Panc1 (cell line): ENCODE measurements around the gene GAN. TPM values are rescaled to one million over a fixed set of nuclear protein-coding genes. Genes with fewer than 3 reads are reported as not detected.

ENCODE experiments used
- ATAC-seq: fragments of 200-7000 bp; cut with Tn5 transposase; 2 replicates; pipeline ENCODE4 v1.9.1; 2020; ENCODE audit warnings: mild to moderate bottlenecking, moderate library complexity
- BruUV-seq: library from RNA; stranded (reverse); fragments of 400-500 nt; replicated peaks from 2 replicates; lab custom pipeline; 2021; lab: Mats Ljungman, UMichigan
- CTCF ChIA-PET: fragments of 300-600 bp; sonication (Branson Sonifier 250); formaldehyde crosslinking; loops from one replicate; lab custom pipeline; 2022; ENCODE audit warnings: antibody characterized with exemption; lab: Charles Lee
- POLR2A ChIA-PET: fragments of 300-600 bp; sonication (Branson Sonifier 250); formaldehyde crosslinking; loops from one replicate; lab custom pipeline; 2022; ENCODE audit warnings: antibody characterized with exemption; lab: Charles Lee
- DNase-seq: peaks from one replicate; pipeline ENCODE4 v3.0.0-alpha.2; 2010; ENCODE audit warnings: low read depth, low spot score
- H3K27ac ChIP-seq: 2 replicates; pipeline ENCODE4 v1.5.1; 2011; ENCODE audit warnings: mild to moderate bottlenecking, low read length, inconsistent platforms
- H3K27me3 ChIP-seq: fragments of 200-500 bp; sonication (Bioruptor generic); 2 replicates; pipeline ENCODE4 v1.6.0; 2014; ENCODE audit warnings: low read length, inconsistent platforms; ENCODE audit not compliant: control insufficient read depth, insufficient read depth
- H3K36me3 ChIP-seq: fragments of 200-500 bp; sonication (Bioruptor generic); 2 replicates; pipeline ENCODE4 v1.5.1; 2014; ENCODE audit warnings: inconsistent platforms, mild to moderate bottlenecking, low read length, moderate library complexity; ENCODE audit not compliant: control insufficient read depth, insufficient read depth
- H3K4me1 ChIP-seq: 2 replicates; pipeline ENCODE4 v1.5.1; 2011; ENCODE audit warnings: inconsistent platforms, mild to moderate bottlenecking, low read length, moderate library complexity; ENCODE audit not compliant: control insufficient read depth, insufficient read depth
- H3K4me3 ChIP-seq, 2 experiments: 2 replicates each; pipeline ENCODE4 v1.5.1; 2011 to 2012; ENCODE audit warnings: low read depth in 2 of 2, low read length in 2 of 2, mild to moderate bottlenecking in 2 of 2, inconsistent platforms in 1 of 2, moderate library complexity in 1 of 2
- H3K9me3 ChIP-seq: fragments of 200-500 bp; sonication (Bioruptor generic); 2 replicates; pipeline ENCODE4 v1.5.1; 2014; ENCODE audit warnings: low read depth, mild to moderate bottlenecking, inconsistent platforms, low read length, moderate library complexity; ENCODE audit not compliant: control insufficient read depth, insufficient read depth
- POLR2AphosphoS5 ChIP-seq: IDR thresholded peaks from 2 replicates; pipeline ENCODE4 v1.6.1; 2012; ENCODE audit warnings: mild to moderate bottlenecking, low read depth, low read length, moderate library complexity
- SIN3A ChIP-seq: IDR thresholded peaks from 2 replicates; pipeline ENCODE4 v1.6.1; 2012; ENCODE audit warnings: low read depth, mild to moderate bottlenecking, low read length, moderate library complexity, borderline replicate concordance; ENCODE audit not compliant: insufficient read depth
- TCF7L2 ChIP-seq: IDR thresholded peaks from 2 replicates; pipeline ENCODE4 v1.6.1; 2011; ENCODE audit warnings: mild to moderate bottlenecking, low read depth, low read length, inconsistent platforms
- in situ Hi-C: cut with HindIII; loops from 2 replicates; pipeline ENCODE4 v1.10.0; 2016; ENCODE audit warnings: low sequenced_read_pairs, low pct_unique_long_range_greater_than_20kb
- intact Hi-C: fragments of 100-400 bp; cut with micrococcal nuclease; formaldehyde crosslinking; loops from one replicate; pipeline ENCODE4 v1.10.0; 2022; ENCODE audit not compliant: unreplicated experiment
- total RNA-seq: library from RNA; stranded (reverse); gene quantifications from one replicate; pipeline ENCODE4 v1.2.1, GENCODE V29; 2021; ENCODE audit not compliant: unreplicated experiment
- TF ChIP-seq, protein P1 (sequence below): fragments of 450-650 bp; IDR thresholded peaks from 2 replicates; pipeline ENCODE4 v1.5.1; 2017; ENCODE audit warnings: mild to moderate bottlenecking
- TF ChIP-seq, protein P2 (sequence below), 2 experiments: IDR thresholded peaks; 2 replicates each; pipeline ENCODE4 v1.6.1; 2011 to 2012; ENCODE audit warnings: low read depth in 2 of 2, control low read depth in 1 of 2, low read length in 1 of 2, mild to moderate bottlenecking in 1 of 2, moderate library complexity in 1 of 2; ENCODE audit not compliant: insufficient read depth in 1 of 2

Gene GAN
- total RNA-seq, 1 experiment from 2014 or later, result 9.1 TPM

DNA sequence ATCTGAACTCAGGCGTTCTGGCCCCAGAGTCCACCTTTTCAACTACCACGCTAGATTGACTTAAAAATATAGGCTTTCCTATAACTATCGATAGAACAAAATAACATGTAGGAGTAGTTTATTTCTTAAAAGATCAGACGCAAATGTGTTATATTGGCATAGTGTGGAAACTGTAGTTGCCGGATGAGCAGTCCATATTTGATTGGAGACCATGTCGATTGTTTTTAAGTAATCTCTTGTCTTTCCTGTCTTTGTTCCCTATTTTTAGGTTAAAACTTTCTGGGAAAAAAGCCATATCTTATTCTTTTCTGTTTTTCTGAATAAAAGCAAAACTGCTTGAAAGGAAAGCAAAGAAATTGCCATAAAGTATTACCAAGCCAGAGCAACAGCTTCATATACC is 53.1 kb downstream of the GAN start:
- POLR2A ChIA-PET, result interaction anchor here (0.5 kb wide), 1 partner anchor 360 kb away, joined by 9 read pairs; no protein-coding TSS in a partner anchor
- ATAC-seq (no peak), DNase-seq (no peak)
- CTCF ChIA-PET, result interaction anchor here (0.6 to 0.7 kb wide), 2 partner anchors 226 to 1349 kb away, joined by 3 to 4 read pairs; no protein-coding TSS in a partner anchor
- intact Hi-C loops (loop anchor here (2.0 kb wide), 1 partner anchor 355 kb away; no protein-coding TSS in a partner anchor), in situ Hi-C loops (no loop called here)
- H3K36me3 ChIP-seq, result no peaks in the 10 kb centered on the region
- no peaks in the 10 kb centered on the region for H3K9me3 ChIP-seq
- TF ChIP-seq, protein P1, sequence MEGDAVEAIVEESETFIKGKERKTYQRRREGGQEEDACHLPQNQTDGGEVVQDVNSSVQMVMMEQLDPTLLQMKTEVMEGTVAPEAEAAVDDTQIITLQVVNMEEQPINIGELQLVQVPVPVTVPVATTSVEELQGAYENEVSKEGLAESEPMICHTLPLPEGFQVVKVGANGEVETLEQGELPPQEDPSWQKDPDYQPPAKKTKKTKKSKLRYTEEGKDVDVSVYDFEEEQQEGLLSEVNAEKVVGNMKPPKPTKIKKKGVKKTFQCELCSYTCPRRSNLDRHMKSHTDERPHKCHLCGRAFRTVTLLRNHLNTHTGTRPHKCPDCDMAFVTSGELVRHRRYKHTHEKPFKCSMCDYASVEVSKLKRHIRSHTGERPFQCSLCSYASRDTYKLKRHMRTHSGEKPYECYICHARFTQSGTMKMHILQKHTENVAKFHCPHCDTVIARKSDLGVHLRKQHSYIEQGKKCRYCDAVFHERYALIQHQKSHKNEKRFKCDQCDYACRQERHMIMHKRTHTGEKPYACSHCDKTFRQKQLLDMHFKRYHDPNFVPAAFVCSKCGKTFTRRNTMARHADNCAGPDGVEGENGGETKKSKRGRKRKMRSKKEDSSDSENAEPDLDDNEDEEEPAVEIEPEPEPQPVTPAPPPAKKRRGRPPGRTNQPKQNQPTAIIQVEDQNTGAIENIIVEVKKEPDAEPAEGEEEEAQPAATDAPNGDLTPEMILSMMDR, result no peak
- no TSS peak for BruUV-seq
- H3K4me3 ChIP-seq, result no peak overlapping the region
- no peaks in the 10 kb centered on the region for H3K27me3 ChIP-seq
- no peak overlapping the region for H3K27ac ChIP-seq
- no peaks in the 10 kb centered on the region for H3K4me1 ChIP-seq

DNA sequence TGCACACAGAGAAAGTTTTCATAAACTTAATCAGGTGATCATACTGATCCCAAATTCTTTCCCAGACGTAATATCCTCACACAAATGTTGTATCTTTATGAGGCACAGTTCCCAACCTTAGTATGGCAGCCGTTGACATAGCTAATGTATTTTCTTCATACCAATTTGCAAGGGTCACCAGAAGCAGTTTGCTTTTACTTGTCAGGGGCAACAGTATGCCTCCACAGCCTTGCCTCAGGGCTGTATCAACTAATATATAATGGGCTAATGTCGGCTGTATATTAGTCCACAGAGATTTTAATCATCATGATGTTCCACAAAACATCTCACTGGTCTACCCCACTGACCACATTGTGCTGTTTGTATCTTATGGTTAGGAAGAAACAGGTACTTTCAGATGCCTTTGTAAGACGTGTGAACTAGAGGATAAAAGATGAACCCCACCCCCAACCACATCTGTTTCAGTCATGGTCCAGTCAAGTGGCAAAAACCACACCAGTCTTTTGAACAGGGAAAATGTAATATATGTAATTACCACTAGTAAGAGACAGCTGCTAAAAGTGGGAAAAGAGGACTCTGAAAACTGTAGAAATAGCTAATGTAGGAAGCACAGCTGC is 55.2 kb downstream of the GAN start:
- no peak for DNase-seq
- no peaks in the 10 kb centered on the region for H3K4me1 ChIP-seq
- H3K27ac ChIP-seq, result no peak overlapping the region
- TF ChIP-seq, protein P1, result no peak
- TF ChIP-seq, protein P2, sequence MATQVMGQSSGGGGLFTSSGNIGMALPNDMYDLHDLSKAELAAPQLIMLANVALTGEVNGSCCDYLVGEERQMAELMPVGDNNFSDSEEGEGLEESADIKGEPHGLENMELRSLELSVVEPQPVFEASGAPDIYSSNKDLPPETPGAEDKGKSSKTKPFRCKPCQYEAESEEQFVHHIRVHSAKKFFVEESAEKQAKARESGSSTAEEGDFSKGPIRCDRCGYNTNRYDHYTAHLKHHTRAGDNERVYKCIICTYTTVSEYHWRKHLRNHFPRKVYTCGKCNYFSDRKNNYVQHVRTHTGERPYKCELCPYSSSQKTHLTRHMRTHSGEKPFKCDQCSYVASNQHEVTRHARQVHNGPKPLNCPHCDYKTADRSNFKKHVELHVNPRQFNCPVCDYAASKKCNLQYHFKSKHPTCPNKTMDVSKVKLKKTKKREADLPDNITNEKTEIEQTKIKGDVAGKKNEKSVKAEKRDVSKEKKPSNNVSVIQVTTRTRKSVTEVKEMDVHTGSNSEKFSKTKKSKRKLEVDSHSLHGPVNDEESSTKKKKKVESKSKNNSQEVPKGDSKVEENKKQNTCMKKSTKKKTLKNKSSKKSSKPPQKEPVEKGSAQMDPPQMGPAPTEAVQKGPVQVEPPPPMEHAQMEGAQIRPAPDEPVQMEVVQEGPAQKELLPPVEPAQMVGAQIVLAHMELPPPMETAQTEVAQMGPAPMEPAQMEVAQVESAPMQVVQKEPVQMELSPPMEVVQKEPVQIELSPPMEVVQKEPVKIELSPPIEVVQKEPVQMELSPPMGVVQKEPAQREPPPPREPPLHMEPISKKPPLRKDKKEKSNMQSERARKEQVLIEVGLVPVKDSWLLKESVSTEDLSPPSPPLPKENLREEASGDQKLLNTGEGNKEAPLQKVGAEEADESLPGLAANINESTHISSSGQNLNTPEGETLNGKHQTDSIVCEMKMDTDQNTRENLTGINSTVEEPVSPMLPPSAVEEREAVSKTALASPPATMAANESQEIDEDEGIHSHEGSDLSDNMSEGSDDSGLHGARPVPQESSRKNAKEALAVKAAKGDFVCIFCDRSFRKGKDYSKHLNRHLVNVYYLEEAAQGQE (IDR thresholded peaks at IDR 0.05; ENCODE audit: insufficient read depth in 1 of 2, low read depth in 2 of 2, low read length in 1 of 2), result no peak
- TF ChIP-seq TCF7L2 (no peak), SIN3A (no peak), POLR2AphosphoS5 (no peak)
- CTCF ChIA-PET, result no interaction called here
- H3K9me3 ChIP-seq, result no peaks in the 10 kb centered on the region
- H3K36me3 ChIP-seq, result no peaks in the 10 kb centered on the region
- H3K4me3 ChIP-seq, result no peak overlapping the region
- no peaks in the 10 kb centered on the region for H3K27me3 ChIP-seq
- intact Hi-C loops, result no loop called here
- POLR2A ChIA-PET, result no interaction called here
- no TSS peak for BruUV-seq
- no peak for ATAC-seq
- in situ Hi-C loops, result no loop called here
